ENCODE results near the gene MYEOV. TPM values are rescaled to one million over a fixed set of nuclear protein-coding genes. Genes with fewer than 3 reads are reported as not detected.

The MYEOV gene
- total and polyA plus RNA-seq, 2 donors (not counting 1 experiment from before 2014, with no cell fraction given): 0.72 TPM; not detected in 1

DNA sequence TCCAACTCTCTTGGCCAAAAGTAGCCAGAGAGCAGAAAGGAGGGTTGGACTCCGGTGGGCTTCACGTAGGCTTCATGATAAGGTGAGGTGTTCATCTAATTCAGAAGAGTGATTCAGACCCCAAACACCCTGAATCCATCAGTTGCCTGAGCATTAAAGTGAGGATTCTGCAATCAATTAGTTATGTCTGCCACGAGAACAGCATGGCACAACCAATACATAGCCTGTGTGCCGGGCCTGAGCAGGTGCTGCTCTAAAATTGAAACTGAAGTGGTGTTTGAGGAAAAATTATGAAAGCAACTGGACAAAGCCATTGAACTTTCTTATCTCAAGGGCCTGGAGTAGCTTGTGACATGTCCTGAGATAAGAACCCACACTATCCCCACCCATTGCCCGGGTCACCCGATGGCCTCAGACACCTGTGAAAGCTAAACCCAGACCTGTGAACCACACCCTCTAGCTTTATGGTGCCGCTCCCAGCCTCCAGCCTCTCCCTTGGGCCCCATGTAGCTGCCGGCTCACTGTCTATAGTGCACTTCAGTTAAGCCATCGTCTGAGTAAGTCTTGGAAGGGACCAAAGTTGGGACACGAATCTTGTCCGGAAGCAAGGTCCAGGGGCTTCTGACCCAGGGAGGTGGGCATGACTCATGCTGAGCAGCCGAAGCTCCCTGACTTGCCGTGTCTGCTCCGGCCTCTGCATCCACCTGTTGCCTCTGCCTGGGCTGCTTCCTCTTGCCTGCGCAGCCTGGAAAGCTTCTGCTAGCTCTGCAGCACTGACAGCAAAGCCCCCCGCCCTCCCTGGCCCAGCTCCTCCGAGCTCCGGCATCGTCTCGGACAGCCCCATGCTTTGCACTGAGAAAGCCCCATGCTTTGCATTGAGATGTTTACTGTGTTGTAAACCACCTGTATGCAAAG, 5.7 kb upstream of the MYEOV start:
- no peak overlapping the region for H3K9ac ChIP-seq (ENCODE audit: low read length)
- DNase-seq (no peak), ATAC-seq (ENCODE audit: low read depth) (peak; percentile 14)
- no peaks in the 10 kb centered on the region for H4K20me1 ChIP-seq (ENCODE audit: control insufficient read depth, insufficient read depth, low read length, poor library complexity, severe bottlenecking)
- no peak overlapping the region for H2AFZ ChIP-seq (ENCODE audit: insufficient read depth, low read depth, low read length, poor library complexity, severe bottlenecking)
- H3K4me3 ChIP-seq (ENCODE audit: control extremely low read depth in 1 of 5, extremely low read depth in 1 of 5, insufficient read depth in 1 of 5, low read depth in 2 of 5, low read length in 4 of 5): no peak overlapping the region
- peaks cover 8% of the 10 kb centered on the region for H3K4me1 Mint-ChIP-seq
- H3K4me3 Mint-ChIP-seq: peak overlapping the region; percentile 13
- H3K9me3 ChIP-seq (ENCODE audit: control extremely low read depth in 1 of 3, control insufficient read depth in 2 of 3, insufficient read depth in 1 of 3, low read length in 2 of 3): peaks cover 0 to 12% (median 0%) of the 10 kb centered on the region in 3 donors
- intact Hi-C loops (cut with micrococcal nuclease): no loop called here
- peaks cover 3 to 14% of the 10 kb centered on the region in 2 donors for H3K4me1 ChIP-seq (ENCODE audit: control insufficient read depth in 2 of 2, insufficient read depth in 2 of 2, low read length in 2 of 2)
- TF ChIP-seq, protein P1, sequence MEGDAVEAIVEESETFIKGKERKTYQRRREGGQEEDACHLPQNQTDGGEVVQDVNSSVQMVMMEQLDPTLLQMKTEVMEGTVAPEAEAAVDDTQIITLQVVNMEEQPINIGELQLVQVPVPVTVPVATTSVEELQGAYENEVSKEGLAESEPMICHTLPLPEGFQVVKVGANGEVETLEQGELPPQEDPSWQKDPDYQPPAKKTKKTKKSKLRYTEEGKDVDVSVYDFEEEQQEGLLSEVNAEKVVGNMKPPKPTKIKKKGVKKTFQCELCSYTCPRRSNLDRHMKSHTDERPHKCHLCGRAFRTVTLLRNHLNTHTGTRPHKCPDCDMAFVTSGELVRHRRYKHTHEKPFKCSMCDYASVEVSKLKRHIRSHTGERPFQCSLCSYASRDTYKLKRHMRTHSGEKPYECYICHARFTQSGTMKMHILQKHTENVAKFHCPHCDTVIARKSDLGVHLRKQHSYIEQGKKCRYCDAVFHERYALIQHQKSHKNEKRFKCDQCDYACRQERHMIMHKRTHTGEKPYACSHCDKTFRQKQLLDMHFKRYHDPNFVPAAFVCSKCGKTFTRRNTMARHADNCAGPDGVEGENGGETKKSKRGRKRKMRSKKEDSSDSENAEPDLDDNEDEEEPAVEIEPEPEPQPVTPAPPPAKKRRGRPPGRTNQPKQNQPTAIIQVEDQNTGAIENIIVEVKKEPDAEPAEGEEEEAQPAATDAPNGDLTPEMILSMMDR (IDR thresholded peaks at IDR 0.05): no peak
- no peak for TF ChIP-seq EZH2 (IDR thresholded peaks at IDR 0.05; ENCODE audit: borderline replicate concordance, insufficient read depth, low read depth, low read length, poor library complexity, severe bottlenecking)
- ChIA-PET CTCF (interaction anchor here (1.0 kb wide), 1 partner anchor 382 kb away, joined by 3 read pairs; no protein-coding TSS in a partner anchor), POLR2A (no interaction called here)
- H3K27ac Mint-ChIP-seq: no peak overlapping the region
- peak overlapping the region in 1 of 2 donors; percentile 24 for H3K27ac ChIP-seq (ENCODE audit: low read length in 2 of 2)
- peaks cover 0 to 7% (median 0%) of the 10 kb centered on the region in 4 experiments for H3K27me3 ChIP-seq (replicated peaks in 1 of 4; ENCODE audit: control extremely low read depth in 1 of 4, control insufficient read depth in 3 of 4, insufficient read depth in 4 of 4, low read length in 3 of 4)
- no peaks in the 10 kb centered on the region for H3K9me3 Mint-ChIP-seq (ENCODE audit: insufficient read depth)
- H3K4me2 ChIP-seq (replicated peaks; ENCODE audit: low read depth, low read length, poor library complexity, severe bottlenecking): peak overlapping the region; percentile 27
- H3K79me2 ChIP-seq (ENCODE audit: control insufficient read depth, insufficient read depth, low read length): no peaks in the 10 kb centered on the region
- 92% methylated on average over 17 of the region's 20 CpGs for WGBS (ENCODE audit: insufficient coverage)
- peaks cover 9% of the 10 kb centered on the region for H3K27me3 Mint-ChIP-seq
- no peaks in the 10 kb centered on the region for H3K36me3 ChIP-seq (replicated peaks in 1 of 2; ENCODE audit: control extremely low read depth in 1 of 2, control insufficient read depth in 1 of 2, extremely low read depth in 1 of 2, insufficient read depth in 2 of 2, low read length in 1 of 2)

GRCh38 chr11:69288883-69289242, 5.1 kb upstream of the MYEOV start:
- Histone ChIP-seq H2AFZ (ENCODE audit: insufficient read depth, low read depth, low read length, poor library complexity, severe bottlenecking) (no peak overlapping the region), H3K9me3 (ENCODE audit: control extremely low read depth in 1 of 3, control insufficient read depth in 2 of 3, insufficient read depth in 1 of 3, low read length in 2 of 3) (peaks cover 0 to 12% (median 0%) of the 10 kb centered on the region in 3 donors), H3K27ac (ENCODE audit: low read length in 2 of 2) (no peak overlapping the region), H3K4me2 (replicated peaks; ENCODE audit: low read depth, low read length, poor library complexity, severe bottlenecking) (peak overlapping the region; percentile 27), H3K9ac (ENCODE audit: low read length) (no peak overlapping the region), H3K4me1 (ENCODE audit: control insufficient read depth in 2 of 2, insufficient read depth in 2 of 2, low read length in 2 of 2) (peaks cover 7 to 20% of the 10 kb centered on the region in 2 donors), H4K20me1 (ENCODE audit: control insufficient read depth, insufficient read depth, low read length, poor library complexity, severe bottlenecking) (no peaks in the 10 kb centered on the region), H3K36me3 (replicated peaks in 1 of 2; ENCODE audit: control extremely low read depth in 1 of 2, control insufficient read depth in 1 of 2, extremely low read depth in 1 of 2, insufficient read depth in 2 of 2, low read length in 1 of 2) (no peaks in the 10 kb centered on the region), H3K4me3 (ENCODE audit: control extremely low read depth in 1 of 5, extremely low read depth in 1 of 5, insufficient read depth in 1 of 5, low read depth in 2 of 5, low read length in 4 of 5) (no peak overlapping the region), H3K79me2 (ENCODE audit: control insufficient read depth, insufficient read depth, low read length) (no peaks in the 10 kb centered on the region), H3K27me3 (replicated peaks in 1 of 4; ENCODE audit: control extremely low read depth in 1 of 4, control insufficient read depth in 3 of 4, insufficient read depth in 4 of 4, low read length in 3 of 4) (peaks cover 0 to 3% (median 0%) of the 10 kb centered on the region in 4 experiments)
- peaks cover 9% of the 10 kb centered on the region for H3K27me3 Mint-ChIP-seq
- WGBS (ENCODE audit: insufficient coverage): 62% methylated on average over 2 of the region's 2 CpGs
- TF ChIP-seq EZH2 (IDR thresholded peaks at IDR 0.05; ENCODE audit: borderline replicate concordance, insufficient read depth, low read depth, low read length, poor library complexity, severe bottlenecking): no peak
- TF ChIP-seq, protein P1 (IDR thresholded peaks at IDR 0.05): no peak
- DNase-seq: no peak
- peak overlapping the region; percentile 13 for H3K4me3 Mint-ChIP-seq
- H3K27ac Mint-ChIP-seq: no peak overlapping the region
- ChIA-PET POLR2A (no interaction called here), CTCF (interaction anchor here (1.0 kb wide), 1 partner anchor 382 kb away, joined by 3 read pairs; no protein-coding TSS in a partner anchor)
- peaks cover 14% of the 10 kb centered on the region for H3K4me1 Mint-ChIP-seq
- no peaks in the 10 kb centered on the region for H3K9me3 Mint-ChIP-seq (ENCODE audit: insufficient read depth)
- intact Hi-C loops (cut with micrococcal nuclease): no loop called here
- ATAC-seq (ENCODE audit: low read depth): no peak
